PFSK-1 (cell line): ENCODE data around the gene RPS6KA6.

Source experiments
- POLR2AphosphoS5 ChIP-seq: IDR thresholded peaks from 2 replicates; pipeline ENCODE4 v1.6.1; 2012; ENCODE audit warnings: low read depth, mild to moderate bottlenecking, control low read depth, low read length, moderate library complexity
- REST ChIP-seq, 2 experiments: IDR thresholded peaks; 2 replicates each; pipeline versions ENCODE4 v1.6.1 to v1.8.0; 2011 to 2012; ENCODE audit warnings: low read depth in 2 of 2, low read length in 2 of 2, control low read depth in 1 of 2, inconsistent platforms in 1 of 2, mild to moderate bottlenecking in 1 of 2, moderate library complexity in 1 of 2; ENCODE audit not compliant: insufficient read depth in 1 of 2
- SIN3A ChIP-seq: IDR thresholded peaks from 2 replicates; pipeline ENCODE4 v1.6.1; 2012; ENCODE audit warnings: mild to moderate bottlenecking, low read length, moderate library complexity, borderline replicate concordance; ENCODE audit not compliant: insufficient read depth
- TAF1 ChIP-seq: IDR thresholded peaks from 2 replicates; pipeline ENCODE4 v1.6.1; 2012; ENCODE audit warnings: low read length, control low read depth, borderline replicate concordance; ENCODE audit not compliant: insufficient read depth

- TF ChIP-seq POLR2AphosphoS5 (no peak), TAF1 (no peak), REST (IDR thresholded peaks at IDR 0.05; ENCODE audit: insufficient read depth in 1 of 2, low read depth in 2 of 2, low read length in 2 of 2) (no peak), SIN3A (no peak)
Measured at GRCh38 chrX:84175958-84176357, 12.0 kb downstream of the RPS6KA6 start.
